SU-DHL-6 (cell line): ENCODE results near the gene SPTBN1.

ENCODE experiments used
- EZH2phosphoT487 ChIP-seq: fragments of 200-600 bp; sonication (generic), shearing (Covaris generic); conservative IDR thresholded peaks from 2 replicates; pipeline ENCODE4 v1.6.1; 2018; ENCODE audit warnings: mild to moderate bottlenecking, antibody characterized with exemption, low read length, moderate library complexity, mixed read lengths
- TF ChIP-seq, protein P1 (sequence below): fragments of 200-600 bp; sonication (generic); IDR thresholded peaks from one replicate; pipeline ENCODE4 v1.5.1; 2017; ENCODE audit warnings: antibody characterized with exemption, mild to moderate bottlenecking, low read length, moderate library complexity; ENCODE audit not compliant: insufficient read depth, poor library complexity, severe bottlenecking

- TF ChIP-seq, protein P1, sequence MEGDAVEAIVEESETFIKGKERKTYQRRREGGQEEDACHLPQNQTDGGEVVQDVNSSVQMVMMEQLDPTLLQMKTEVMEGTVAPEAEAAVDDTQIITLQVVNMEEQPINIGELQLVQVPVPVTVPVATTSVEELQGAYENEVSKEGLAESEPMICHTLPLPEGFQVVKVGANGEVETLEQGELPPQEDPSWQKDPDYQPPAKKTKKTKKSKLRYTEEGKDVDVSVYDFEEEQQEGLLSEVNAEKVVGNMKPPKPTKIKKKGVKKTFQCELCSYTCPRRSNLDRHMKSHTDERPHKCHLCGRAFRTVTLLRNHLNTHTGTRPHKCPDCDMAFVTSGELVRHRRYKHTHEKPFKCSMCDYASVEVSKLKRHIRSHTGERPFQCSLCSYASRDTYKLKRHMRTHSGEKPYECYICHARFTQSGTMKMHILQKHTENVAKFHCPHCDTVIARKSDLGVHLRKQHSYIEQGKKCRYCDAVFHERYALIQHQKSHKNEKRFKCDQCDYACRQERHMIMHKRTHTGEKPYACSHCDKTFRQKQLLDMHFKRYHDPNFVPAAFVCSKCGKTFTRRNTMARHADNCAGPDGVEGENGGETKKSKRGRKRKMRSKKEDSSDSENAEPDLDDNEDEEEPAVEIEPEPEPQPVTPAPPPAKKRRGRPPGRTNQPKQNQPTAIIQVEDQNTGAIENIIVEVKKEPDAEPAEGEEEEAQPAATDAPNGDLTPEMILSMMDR = no peak
- TF ChIP-seq EZH2phosphoT487 = no peak
These were observed 48.4 kb upstream of the SPTBN1 start for GRCh38 chr2:54407693-54408092.
